ENCODE results near the gene SLIT3. TPM values are rescaled to one million over a fixed set of nuclear protein-coding genes. Genes with fewer than 3 reads are reported as not detected.

The SLIT3 gene
- total and polyA plus RNA-seq, 2 donors from 2014 or later: 14.5 to 54.1 TPM

DNA sequence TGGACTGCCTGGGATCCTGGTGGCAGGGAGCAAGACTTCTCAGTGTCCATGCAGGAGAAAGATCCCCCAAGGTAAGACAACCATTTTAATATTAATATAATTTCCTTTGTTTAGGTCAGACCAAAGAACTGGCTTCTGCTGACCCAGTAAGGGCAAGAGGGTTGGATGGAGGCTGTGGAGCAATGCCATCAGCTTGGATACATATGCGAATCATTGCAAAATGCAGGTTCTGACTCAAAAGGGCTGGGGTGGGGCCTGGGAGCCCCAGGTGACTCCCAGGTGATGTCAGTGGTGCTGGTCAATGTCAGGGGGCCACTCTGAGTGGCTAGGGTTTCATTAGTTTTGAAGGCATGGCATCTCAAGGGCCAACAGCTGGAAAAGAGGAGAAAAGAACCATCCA is 632.9 kb downstream of the SLIT3 start:
- H3K9ac ChIP-seq (ENCODE audit: low read length in 3 of 3): no peak overlapping the region
- no peaks in the 10 kb centered on the region for H3K4me1 ChIP-seq (ENCODE audit: control insufficient read depth in 2 of 3, insufficient read depth in 2 of 3, low read depth in 1 of 3, low read length in 3 of 3)
- no peaks in the 10 kb centered on the region for H3K27me3 ChIP-seq (ENCODE audit: control insufficient read depth, insufficient read depth, low read length)
- no peaks in the 10 kb centered on the region for H3K36me3 ChIP-seq (ENCODE audit: control insufficient read depth in 2 of 3, insufficient read depth in 3 of 3, low read length in 3 of 3)
- DNase-seq (no peak), FAIRE-seq (no peak)
- no peaks in the 10 kb centered on the region for H3K9me3 ChIP-seq (ENCODE audit: control insufficient read depth in 2 of 3, insufficient read depth in 1 of 3, low read length in 3 of 3)
- H3K27ac ChIP-seq (ENCODE audit: low read depth in 2 of 2, low read length in 2 of 2): no peak overlapping the region
- intact Hi-C loops (cut with DNase I): no loop called here
- H3K4me3 ChIP-seq (ENCODE audit: low read length in 3 of 3): no peak overlapping the region
- TF ChIP-seq, protein P1, sequence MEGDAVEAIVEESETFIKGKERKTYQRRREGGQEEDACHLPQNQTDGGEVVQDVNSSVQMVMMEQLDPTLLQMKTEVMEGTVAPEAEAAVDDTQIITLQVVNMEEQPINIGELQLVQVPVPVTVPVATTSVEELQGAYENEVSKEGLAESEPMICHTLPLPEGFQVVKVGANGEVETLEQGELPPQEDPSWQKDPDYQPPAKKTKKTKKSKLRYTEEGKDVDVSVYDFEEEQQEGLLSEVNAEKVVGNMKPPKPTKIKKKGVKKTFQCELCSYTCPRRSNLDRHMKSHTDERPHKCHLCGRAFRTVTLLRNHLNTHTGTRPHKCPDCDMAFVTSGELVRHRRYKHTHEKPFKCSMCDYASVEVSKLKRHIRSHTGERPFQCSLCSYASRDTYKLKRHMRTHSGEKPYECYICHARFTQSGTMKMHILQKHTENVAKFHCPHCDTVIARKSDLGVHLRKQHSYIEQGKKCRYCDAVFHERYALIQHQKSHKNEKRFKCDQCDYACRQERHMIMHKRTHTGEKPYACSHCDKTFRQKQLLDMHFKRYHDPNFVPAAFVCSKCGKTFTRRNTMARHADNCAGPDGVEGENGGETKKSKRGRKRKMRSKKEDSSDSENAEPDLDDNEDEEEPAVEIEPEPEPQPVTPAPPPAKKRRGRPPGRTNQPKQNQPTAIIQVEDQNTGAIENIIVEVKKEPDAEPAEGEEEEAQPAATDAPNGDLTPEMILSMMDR (IDR thresholded peaks at IDR 0.05; ENCODE audit: borderline replicate concordance, extremely low read depth, insufficient read depth): no peak

- H3K27ac ChIP-seq (ENCODE audit: low read depth in 2 of 2, low read length in 2 of 2): no peak overlapping the region
- no peaks in the 10 kb centered on the region for H3K27me3 ChIP-seq (ENCODE audit: control insufficient read depth, insufficient read depth, low read length)
- no peaks in the 10 kb centered on the region for H3K9me3 ChIP-seq (ENCODE audit: control insufficient read depth in 2 of 3, insufficient read depth in 1 of 3, low read length in 3 of 3)
- FAIRE-seq (no peak), DNase-seq (peak in 1 of 5 donors; percentile 9)
- no peak overlapping the region for H3K9ac ChIP-seq (ENCODE audit: low read length in 3 of 3)
- intact Hi-C loops (cut with DNase I): no loop called here
- no peaks in the 10 kb centered on the region for H3K4me1 ChIP-seq (ENCODE audit: control insufficient read depth in 2 of 3, insufficient read depth in 2 of 3, low read depth in 1 of 3, low read length in 3 of 3)
- H3K36me3 ChIP-seq (ENCODE audit: control insufficient read depth in 2 of 3, insufficient read depth in 3 of 3, low read length in 3 of 3): no peaks in the 10 kb centered on the region
- TF ChIP-seq, protein P1 (IDR thresholded peaks at IDR 0.05; ENCODE audit: borderline replicate concordance, extremely low read depth, insufficient read depth): no peak
- no peak overlapping the region for H3K4me3 ChIP-seq (ENCODE audit: low read length in 3 of 3)
Observed at GRCh38 chr5:168667301-168667840, 633.6 kb downstream of the SLIT3 start.

DNA sequence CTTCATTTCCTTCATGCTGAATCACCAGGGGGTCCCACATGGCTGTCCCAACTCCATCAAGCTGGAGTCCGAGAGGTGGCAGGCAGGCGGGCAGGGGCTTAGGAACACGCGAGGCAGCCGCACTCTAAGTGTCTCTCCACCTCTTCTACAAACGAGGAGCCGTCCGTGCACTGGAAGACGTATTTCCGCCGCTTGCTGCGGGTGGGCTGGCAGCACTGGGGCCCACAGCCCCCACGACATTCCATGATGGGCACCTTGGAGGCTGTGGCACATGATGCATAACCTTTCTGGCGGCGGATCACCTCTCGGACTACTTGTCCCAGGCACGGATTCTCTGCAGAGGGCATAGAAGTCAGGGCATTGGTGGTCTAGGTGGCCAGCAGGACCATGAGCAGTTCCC is 634.6 kb downstream of the SLIT3 start:
- no peak overlapping the region for H3K4me3 ChIP-seq (ENCODE audit: low read length in 3 of 3)
- intact Hi-C loops (cut with DNase I): no loop called here
- DNase-seq (no peak), FAIRE-seq (no peak)
- no peaks in the 10 kb centered on the region for H3K9me3 ChIP-seq (ENCODE audit: control insufficient read depth in 2 of 3, insufficient read depth in 1 of 3, low read length in 3 of 3)
- no peaks in the 10 kb centered on the region for H3K4me1 ChIP-seq (ENCODE audit: control insufficient read depth in 2 of 3, insufficient read depth in 2 of 3, low read depth in 1 of 3, low read length in 3 of 3)
- H3K27me3 ChIP-seq (ENCODE audit: control insufficient read depth, insufficient read depth, low read length): no peaks in the 10 kb centered on the region
- H3K27ac ChIP-seq (ENCODE audit: low read depth in 2 of 2, low read length in 2 of 2): no peak overlapping the region
- no peaks in the 10 kb centered on the region for H3K36me3 ChIP-seq (ENCODE audit: control insufficient read depth in 2 of 3, insufficient read depth in 3 of 3, low read length in 3 of 3)
- TF ChIP-seq, protein P1 (IDR thresholded peaks at IDR 0.05; ENCODE audit: borderline replicate concordance, extremely low read depth, insufficient read depth): no peak
- no peak overlapping the region for H3K9ac ChIP-seq (ENCODE audit: low read length in 3 of 3)
